ENCODE data around the gene ANKMY1.

The ANKMY1 gene

GRCh38 chr2:240437861-240438809, 119.7 kb downstream of the ANKMY1 start:
- Histone ChIP-seq H3K27me3 (no peaks in the 10 kb centered on the region), H3K36me3 (no peaks in the 10 kb centered on the region), H3K4me3 (peak overlapping the region; percentile 64 to 69), H3K27ac (peak overlapping the region in 1 of 2 donors; percentile 30), H3K4me1 (peaks cover 10 to 49% (median 42%) of the 10 kb centered on the region in 4 donors), H3K9me3 (no peaks in the 10 kb centered on the region)
- TF ChIP-seq CTCF (IDR thresholded peaks at IDR 0.05): peak; percentile 95 to 97
- peak; percentile 52 to 85 for DNase-seq
- intact Hi-C loops (cut with DNase I; ENCODE audit: low total_unique reads): loop anchor here (2.0 to 10.0 kb wide), 3 partner anchors 63 to 205 kb away; partner anchors contain the start of genes DUSP28 and RNPEPL1

- TF ChIP-seq CTCF (IDR thresholded peaks at IDR 0.05): no peak
- H3K4me1 ChIP-seq: peaks cover 10 to 49% (median 42%) of the 10 kb centered on the region in 4 donors
- intact Hi-C loops (cut with DNase I; ENCODE audit: low total_unique reads): loop anchor here (2.0 to 10.0 kb wide), 2 partner anchors 63 to 127 kb away; partner anchors contain the start of genes DUSP28 and RNPEPL1
- no peaks in the 10 kb centered on the region for H3K27me3 ChIP-seq
- no peaks in the 10 kb centered on the region for H3K36me3 ChIP-seq
- no peaks in the 10 kb centered on the region for H3K9me3 ChIP-seq
- peak overlapping the region; percentile 64 to 69 for H3K4me3 ChIP-seq
- DNase-seq: peak in 1 of 2 donors; percentile 57
- peak overlapping the region in 1 of 2 donors; percentile 30 for H3K27ac ChIP-seq
These were observed 120.3 kb downstream of the ANKMY1 start for GRCh38 chr2:240437551-240437860.

GRCh38 chr2:240436683-240437550, 120.9 kb downstream of the ANKMY1 start:
- Histone ChIP-seq H3K27me3 (no peaks in the 10 kb centered on the region), H3K27ac (peak overlapping the region; percentile 81 to 94), H3K9me3 (no peaks in the 10 kb centered on the region), H3K36me3 (no peaks in the 10 kb centered on the region), H3K4me3 (peak overlapping the region; percentile 64 to 69), H3K4me1 (peaks cover 10 to 49% (median 42%) of the 10 kb centered on the region in 4 donors)
- DNase-seq: peak in 1 of 2 donors; percentile 72
- intact Hi-C loops (cut with DNase I; ENCODE audit: low total_unique reads): loop anchor here (2.0 to 10.0 kb wide), 2 partner anchors 62 to 128 kb away; partner anchors contain the start of genes DUSP28 and RNPEPL1
- no peak for TF ChIP-seq CTCF (IDR thresholded peaks at IDR 0.05)

- intact Hi-C loops (cut with DNase I; ENCODE audit: low total_unique reads): loop anchor here (2.0 to 10.0 kb wide), 2 partner anchors 61 to 129 kb away; partner anchors contain the start of genes DUSP28 and RNPEPL1
- H3K4me1 ChIP-seq: peaks cover 10 to 49% (median 42%) of the 10 kb centered on the region in 4 donors
- H3K27ac ChIP-seq: peak overlapping the region; percentile 81 to 94
- H3K27me3 ChIP-seq: no peaks in the 10 kb centered on the region
- no peaks in the 10 kb centered on the region for H3K36me3 ChIP-seq
- TF ChIP-seq CTCF (IDR thresholded peaks at IDR 0.05): no peak
- peak in 1 of 2 donors; percentile 68 for DNase-seq
- no peaks in the 10 kb centered on the region for H3K9me3 ChIP-seq
- peak overlapping the region; percentile 64 to 69 for H3K4me3 ChIP-seq
These were observed 121.7 kb downstream of the ANKMY1 start for GRCh38 chr2:240435948-240436682.
